Measurements from ENCODE around the gene CDC20.
A peak's percentile ranks its signal among the peaks of the same experiment; 100 is the strongest.
"Not testable (repeated sequence)": the region's sequence is repeated elsewhere in the genome, so short reads cannot be mapped to it uniquely, and the experiment has no call there.

CDC20 gene

DNA sequence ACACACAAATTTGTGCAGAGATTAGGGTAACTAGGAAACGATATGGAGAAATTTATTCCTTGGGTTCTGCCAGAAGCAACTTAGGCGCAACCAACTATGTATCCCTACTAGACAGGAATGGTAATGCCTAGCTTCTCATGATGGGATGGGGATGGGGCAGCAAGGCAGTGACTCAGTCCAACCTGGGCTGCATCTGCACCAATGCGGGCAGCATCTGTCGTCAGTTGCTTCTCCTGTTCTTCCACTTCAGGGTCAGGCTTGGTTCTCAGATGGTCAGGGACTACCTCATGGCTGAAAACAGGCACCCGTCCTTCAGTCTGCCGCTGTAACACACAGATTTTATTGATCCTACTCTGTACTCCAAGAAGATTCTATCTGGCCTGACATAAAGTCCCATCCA, 27.9 kb downstream of the CDC20 start:
- DNase-seq, result no peak

DNA sequence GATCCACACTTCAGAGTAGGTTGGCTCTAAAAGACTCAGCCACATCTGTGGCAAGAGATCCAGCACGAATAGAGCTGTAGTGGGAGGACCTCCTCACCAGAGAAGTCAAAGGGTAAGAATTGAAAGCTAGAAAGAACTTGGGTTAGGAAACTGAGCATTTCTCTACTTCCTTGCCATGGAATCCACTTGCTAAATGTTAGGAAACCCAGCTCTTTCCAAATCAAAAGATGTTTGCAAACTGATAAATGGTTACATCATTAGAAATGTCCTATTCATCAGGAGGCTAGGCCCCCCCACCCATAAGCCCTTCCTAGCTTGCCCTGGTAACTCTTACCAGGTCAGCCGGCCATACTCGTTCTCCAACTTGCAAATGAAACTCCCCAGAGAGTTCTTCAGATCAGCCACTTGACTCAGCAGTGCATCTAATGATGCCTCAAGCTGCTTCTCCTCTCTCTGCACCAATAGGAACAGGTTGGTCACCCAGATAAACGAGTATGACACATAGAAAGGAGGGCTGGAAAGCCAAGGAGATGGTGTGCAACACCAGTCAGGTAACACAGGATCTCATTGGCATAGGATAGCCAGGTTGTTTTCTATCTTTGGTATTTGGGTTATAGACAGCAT, 29.3 kb downstream of the CDC20 start:
- no peak for DNase-seq

DNA sequence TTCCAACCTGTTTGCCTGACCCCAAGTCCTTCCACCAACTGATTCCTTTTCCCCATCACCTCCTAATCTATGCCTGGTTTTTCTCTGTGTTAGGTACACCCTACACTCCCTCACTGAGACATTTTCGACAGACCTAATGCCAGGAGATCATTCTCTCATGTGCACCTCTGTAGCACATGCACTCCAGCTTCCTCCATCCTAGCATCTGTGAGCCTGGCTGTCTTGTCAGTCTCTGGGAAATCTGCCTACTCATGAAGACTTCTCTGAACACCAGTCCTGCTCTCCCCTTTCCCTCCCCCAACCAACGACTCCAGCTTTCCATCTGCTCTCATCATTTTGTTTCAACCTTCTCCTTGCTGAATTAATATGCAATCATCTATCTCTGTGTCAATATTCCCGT, 29.8 kb downstream of the CDC20 start:
- DNase-seq, result no peak

DNA sequence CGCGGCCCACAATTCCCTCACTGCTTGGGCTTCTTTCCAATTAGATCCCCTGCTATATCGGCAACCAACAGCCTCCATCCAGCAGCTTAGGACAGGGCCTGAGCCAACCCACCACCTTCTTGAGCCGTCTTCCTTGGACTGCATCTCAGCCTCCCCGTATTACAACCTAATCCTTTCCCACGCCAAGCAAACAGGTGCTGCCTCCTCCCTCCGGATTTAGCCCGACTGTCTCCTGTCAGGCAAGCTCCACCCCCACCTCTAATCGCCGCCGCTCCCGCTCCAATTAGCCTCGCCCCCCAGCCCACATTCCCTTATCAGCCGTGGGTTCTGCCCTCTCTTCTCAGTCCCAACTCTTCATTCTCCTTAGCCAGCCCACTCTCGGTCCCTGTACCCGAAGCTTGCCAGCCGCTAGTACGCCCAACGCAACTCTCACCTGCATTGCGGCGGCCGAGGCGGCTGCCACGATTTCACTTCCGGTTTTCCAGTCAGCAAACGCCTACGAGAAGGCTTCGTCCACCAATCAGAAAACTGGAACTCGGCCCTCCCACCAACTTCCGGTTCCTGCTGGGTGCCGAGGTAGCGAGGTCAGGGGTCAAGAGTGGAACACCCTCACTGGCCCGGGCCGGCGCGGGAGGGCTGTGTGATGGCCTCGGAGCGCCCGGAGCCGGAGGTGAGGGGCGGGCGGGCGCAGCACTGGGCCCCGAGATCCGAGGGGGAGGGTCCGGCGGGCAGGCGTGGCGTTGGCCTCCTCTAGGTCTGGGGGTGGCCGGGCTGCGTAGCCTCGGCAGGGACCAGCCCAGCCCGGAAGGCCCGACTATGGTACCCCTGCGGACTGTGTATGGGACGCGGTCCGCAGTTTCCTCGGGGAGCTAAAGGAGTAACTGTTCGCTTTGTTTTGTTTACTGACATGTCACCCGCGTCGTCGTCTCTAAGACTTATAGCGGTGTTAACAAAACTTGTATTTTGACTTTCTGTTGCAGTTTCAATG, 30.8 kb downstream of the CDC20 start, which contains the start of the genes MED8 and SZT2:
MED8 (minus strand) TSS at position 475 of the 988 bp plus-strand sequence; CDS start at position 439, 36 bp downstream.
SZT2 (plus strand) TSS at position 574 of the 988 bp plus-strand sequence; CDS start at position 644, 70 bp downstream.
- peak; percentile 90 for DNase-seq

DNA sequence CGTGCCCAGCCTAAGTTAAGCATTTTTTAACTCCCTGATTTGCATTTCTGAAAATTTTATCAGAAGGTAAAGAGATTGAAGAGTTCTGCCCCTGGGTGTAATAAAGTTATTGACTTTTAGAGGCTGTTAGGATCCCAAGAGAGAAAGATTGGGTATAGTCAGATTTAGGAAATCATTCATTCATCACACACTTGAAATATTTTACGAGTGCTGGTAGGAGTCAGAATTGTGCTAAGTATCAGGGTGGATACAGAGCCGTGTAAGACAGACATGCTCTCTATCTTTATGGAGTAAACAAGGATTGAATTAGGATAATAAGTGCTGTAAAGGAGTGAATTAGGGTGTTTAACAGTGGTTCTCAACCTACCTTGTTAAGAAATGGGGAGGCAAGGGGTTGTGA, 33.9 kb downstream of the CDC20 start:
- no peak for DNase-seq

DNA sequence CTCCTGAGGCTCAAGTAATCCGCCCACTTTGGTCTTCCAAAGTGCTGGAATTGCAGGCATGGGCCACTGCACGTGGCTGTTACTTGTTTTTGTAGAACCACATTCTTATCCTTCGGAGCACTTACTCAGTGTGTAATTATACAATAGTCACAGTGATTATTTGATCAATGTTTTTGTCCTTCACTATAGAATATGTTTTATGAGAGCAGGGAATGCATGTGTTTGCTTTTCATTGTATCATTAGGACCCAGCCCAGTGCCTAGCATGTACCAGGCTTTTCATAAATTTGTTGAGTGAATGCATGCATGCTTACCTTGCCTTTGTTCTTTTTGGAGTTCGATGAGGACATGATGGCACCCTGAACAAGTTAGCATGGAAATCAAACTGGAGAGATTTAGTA, 36.7 kb downstream of the CDC20 start:
- DNase-seq, result no peak

DNA sequence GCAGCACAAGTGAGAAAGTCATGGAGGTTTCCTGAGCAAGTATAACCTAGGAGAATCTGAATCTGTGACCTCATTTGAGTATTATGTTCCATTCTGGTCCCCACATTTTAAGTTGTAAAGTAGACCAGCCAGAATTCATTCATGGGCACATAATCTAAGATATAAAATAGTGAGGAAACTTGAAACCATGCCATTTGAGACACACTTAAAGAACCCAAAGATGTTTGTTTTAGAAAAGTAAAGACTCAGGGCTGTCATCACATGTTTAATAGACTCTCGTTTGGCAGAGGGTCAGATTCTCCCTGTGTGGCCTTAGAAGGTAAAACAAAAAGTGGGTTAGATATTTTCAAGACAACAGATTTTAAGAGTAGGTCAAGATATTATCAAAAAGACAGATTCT, 37.3 kb downstream of the CDC20 start:
- no peak for DNase-seq

DNA sequence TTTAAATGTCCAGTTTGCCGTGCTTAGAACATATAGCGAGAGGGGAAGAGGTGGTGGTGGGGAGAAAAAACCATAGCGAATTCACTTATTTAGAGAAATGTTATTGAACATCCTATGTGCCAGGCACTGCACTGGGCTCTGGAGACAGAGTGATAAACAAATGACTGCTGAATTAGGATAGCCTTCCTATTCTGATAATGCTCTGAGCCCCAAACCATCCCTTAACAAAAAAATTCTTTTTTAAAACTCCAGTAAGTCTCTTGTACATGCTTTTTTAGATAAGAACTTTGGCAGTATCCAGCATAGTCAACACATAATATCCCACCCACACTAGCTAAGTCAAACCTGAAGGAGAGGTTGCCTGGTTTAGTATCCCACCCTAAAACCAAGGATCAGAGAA, 39.4 kb downstream of the CDC20 start:
- DNase-seq, result no peak

DNA sequence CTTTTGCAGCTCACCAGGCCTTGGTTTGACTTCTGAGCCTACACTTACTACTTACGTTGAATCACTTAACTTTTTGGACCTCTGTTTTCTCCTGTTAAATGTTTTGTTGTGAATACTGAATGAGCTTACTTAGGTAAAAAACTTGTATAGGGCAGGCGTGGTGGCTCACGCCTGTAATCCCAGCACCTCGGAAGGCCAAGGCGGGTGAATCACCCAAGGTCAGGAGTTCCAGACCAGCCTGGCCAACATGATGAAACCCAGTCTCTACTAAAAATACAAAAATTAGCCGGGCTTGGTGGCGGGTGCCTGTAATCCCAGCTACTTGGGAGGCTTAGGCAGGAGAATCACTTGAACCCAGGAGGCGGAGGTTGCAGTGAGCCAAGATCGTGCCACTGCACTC, 41.7 kb downstream of the CDC20 start:
- DNase-seq, result not testable (repeated sequence)

DNA sequence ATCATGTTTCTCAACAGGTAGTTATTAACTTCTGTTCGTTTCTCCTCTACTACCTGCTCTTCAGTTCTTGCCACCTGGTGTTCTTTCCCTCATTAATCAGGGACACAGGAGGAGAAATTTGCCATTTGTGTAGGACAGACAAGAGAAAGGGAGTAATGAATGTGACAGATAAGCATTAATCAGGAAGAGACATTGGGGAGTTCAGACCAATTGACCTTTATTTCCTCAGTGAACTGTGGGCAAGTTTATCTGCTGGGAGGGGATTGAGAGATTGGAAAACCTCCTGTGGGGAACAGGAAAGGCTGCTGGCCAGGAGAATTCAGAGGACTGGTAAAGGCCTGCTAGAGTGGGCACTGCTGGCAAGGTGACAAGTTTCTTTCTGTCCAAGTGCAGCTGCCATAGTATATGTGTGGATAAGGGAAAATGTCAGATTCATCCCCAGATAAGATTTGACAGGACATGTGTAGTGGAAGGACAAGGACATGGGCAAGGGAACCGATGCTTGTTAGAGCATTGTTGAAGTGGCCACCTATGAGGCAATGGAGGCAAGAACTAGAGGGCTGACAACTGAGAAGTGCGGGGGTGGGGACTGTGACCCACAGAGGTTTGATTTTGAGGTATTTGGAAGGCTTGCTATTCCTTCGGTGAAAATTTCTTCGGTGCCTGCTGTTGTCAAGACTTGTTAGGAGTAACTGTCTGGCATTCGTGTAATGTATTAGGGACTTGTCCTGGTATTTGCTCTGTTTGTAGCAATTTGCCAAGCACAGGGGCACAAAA, 43.5 kb downstream of the CDC20 start:
- DNase-seq, result no peak

DNA sequence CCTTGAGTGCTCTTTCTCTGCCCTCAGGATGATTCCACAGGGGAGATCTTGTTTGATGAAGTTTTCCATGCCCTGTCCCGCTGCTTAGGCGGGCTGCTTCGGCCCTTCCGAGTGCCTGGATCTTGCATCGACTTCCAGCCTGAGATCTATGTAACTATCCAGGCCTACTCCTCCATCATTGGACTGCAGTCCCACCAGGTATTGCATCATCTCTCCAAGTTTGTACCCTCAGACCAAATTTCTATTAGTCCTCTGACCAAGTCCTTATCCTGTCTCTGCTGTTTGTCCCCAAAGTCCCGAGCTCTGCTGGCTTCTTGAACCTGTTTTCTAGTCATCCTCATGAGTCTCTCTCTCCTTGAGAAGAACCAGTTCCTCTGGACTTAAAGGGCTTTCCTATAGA, 45.6 kb downstream of the CDC20 start:
- DNase-seq, result no peak

DNA sequence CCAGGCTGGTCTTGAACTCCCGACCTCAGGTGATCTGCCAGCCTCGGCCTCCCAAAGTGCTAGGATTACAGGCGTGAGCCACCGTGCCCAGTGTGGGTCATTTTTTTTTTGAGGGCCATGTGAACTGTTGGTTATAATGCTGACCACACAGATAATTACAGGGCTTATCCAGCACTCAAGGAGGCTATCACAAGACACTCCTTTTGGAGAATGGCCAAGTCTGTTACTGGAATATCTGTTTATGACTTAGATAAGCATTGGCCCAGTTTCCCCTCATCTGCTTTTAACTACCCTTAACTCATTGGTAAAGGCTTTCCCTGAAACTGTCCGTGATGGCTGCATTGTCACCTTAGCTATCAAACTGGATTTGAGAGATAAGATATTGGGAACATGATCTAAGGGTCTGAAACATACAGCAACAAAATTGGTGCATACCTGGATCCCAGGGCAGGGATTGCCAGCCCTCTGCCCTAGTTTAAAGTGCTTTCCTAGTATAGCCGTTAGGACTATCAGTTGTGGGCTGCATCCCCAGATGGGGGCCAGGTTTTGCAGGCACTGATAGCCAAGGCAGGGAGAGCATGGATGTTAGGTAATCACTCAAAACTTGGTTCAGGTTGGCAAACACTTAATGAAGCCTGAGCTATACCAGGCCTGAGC, 46.6 kb downstream of the CDC20 start:
- no peak for DNase-seq

DNA sequence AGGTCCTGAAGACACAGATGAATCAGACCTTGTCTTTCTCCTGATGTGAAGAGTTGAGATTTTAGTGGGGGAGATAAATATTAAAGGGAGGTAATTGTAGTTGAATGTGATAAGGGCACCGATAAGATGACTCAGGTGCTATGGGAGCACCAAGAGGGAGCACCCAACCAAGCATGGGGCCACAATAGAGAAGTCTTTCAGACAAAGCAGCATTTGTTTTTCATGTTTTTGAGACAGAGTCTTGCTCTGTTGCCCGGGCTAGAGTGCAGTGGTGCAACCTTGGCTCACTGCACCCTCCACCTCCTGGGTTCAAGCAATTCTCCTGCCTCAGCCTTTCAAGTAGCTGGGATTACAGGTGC, 47.1 kb downstream of the CDC20 start:
- DNase-seq, result no peak

DNA sequence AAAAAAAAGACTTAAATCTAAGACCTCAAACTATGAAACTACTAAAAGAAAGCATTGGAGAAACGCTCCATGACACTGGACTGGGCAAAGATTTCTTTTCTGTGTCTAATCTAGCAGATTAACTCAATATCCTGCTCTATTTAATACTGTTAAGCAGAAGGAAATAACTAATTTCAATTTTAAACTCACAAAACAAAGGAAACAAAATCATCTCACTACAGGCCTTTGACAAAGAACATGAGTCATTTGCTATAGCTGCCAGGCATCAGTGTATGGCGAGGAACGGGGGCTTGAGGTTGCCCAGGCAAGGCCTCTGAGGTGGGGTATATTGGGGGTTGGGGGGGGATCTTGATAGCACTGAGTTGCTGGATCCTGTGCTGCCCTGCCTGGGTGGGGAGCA, 51.8 kb downstream of the CDC20 start:
- DNase-seq, result no peak

All from effector CD4-positive, alpha-beta T cell (primary cell).